HCT116 (cell line): ENCODE results near the gene SLC2A13. TPM values are rescaled to one million over a fixed set of nuclear protein-coding genes. Genes with fewer than 3 reads are reported as not detected.

Experiments used
- ATAC-seq: fragments of 200-7000 bp; cut with Tn5 transposase; 2 replicates; pipeline ENCODE4 v1.9.1; 2020; ENCODE audit warnings: mild to moderate bottlenecking, moderate library complexity
- BruUV-seq: library from RNA; stranded (reverse); fragments of 400-500 nt; replicated peaks from 2 replicates; lab custom pipeline; 2021; lab: Mats Ljungman, UMichigan
- CTCF ChIA-PET: fragments of 300-600 bp; sonication (Branson Sonifier 250); formaldehyde crosslinking; loops from one replicate; lab custom pipeline; 2021; ENCODE audit warnings: antibody characterized with exemption; lab: Charles Lee
- POLR2A ChIA-PET: fragments of 300-600, 350-600 bp; sonication (Branson Sonifier 250); formaldehyde crosslinking; loops from one replicate; lab custom pipeline; 2021; ENCODE audit warnings: antibody characterized with exemption; lab: Charles Lee
- RAD21 ChIA-PET, 2 experiments: fragments of 300-600 bp; sonication (Branson Sonifier 250); formaldehyde crosslinking; loops; one replicate each; lab custom pipeline; 2023; ENCODE audit warnings: low total read pairs in 2 of 2; ENCODE audit not compliant: uncharacterized antibody in 2 of 2, unreplicated experiment in 2 of 2, low non-redundant PET in 1 of 2; lab: Charles Lee
- DNase-seq: peaks from one replicate; pipeline ENCODE4 v3.0.0-alpha.2; 2010; ENCODE audit warnings: low read depth, low spot score
- H2AFZ ChIP-seq: fragments of 200-600 bp; shearing (Covaris generic), sonication (generic); 2 replicates; pipeline ENCODE4 v1.6.1; 2017; ENCODE audit warnings: low read depth, mixed run types, mixed read lengths, antibody characterized with exemption, low read length; ENCODE audit not compliant: poor library complexity, severe bottlenecking
- H3K27ac ChIP-seq: 2 replicates; pipeline ENCODE4 v1.5.1; 2012; ENCODE audit warnings: low read depth, low read length
- H3K27me3 ChIP-seq: fragments of 200-600 bp; sonication (generic); 2 replicates; pipeline ENCODE4 v1.6.1; 2016; ENCODE audit warnings: mixed run types, low read length, mixed read lengths; ENCODE audit not compliant: insufficient read depth
- H3K36me3 ChIP-seq, 2 experiments: fragments of 200-500 bp in 1 of 2; fragments of 200-600 bp in 1 of 2; sonication (Bioruptor generic) in 1 of 2; sonication (generic) in 1 of 2; 2 replicates each; pipeline versions ENCODE4 v1.5.1 to v1.6.1; 2014 to 2016; ENCODE audit warnings: low read length in 2 of 2, inconsistent platforms in 1 of 2, mixed read lengths in 1 of 2, mixed run types in 1 of 2; ENCODE audit not compliant: insufficient read depth in 2 of 2, control insufficient read depth in 1 of 2
- H3K4me1 ChIP-seq, 2 experiments: fragments of 200-600 bp in 1 of 2; sonication (generic) in 1 of 2; 2 replicates each; pipeline versions ENCODE4 v1.5.1 to v1.6.1; 2012 to 2017; ENCODE audit warnings: low read length in 2 of 2, inconsistent platforms in 1 of 2, mild to moderate bottlenecking in 1 of 2, mixed read lengths in 1 of 2, mixed run types in 1 of 2, moderate library complexity in 1 of 2; ENCODE audit not compliant: insufficient read depth in 2 of 2, control insufficient read depth in 1 of 2
- H3K4me2 ChIP-seq: fragments of 200-600 bp; sonication (generic); 2 replicates; pipeline ENCODE4 v1.6.1; 2017; ENCODE audit warnings: mixed run types, low read length, mixed read lengths
- H3K4me3 ChIP-seq, 2 experiments: fragments of 200-600 bp in 1 of 2; sonication (generic) in 1 of 2; replicated peaks in 1 of 2; 2 replicates each; pipeline ENCODE4 v1.5.1; 2011 to 2016; ENCODE audit warnings: low read length in 2 of 2, control low read depth in 1 of 2, low read depth in 1 of 2, mild to moderate bottlenecking in 1 of 2, mixed read lengths in 1 of 2, mixed run types in 1 of 2
- H3K79me2 ChIP-seq: fragments of 200-600 bp; sonication (generic); 2 replicates; pipeline ENCODE4 v1.6.1; 2017; ENCODE audit warnings: mild to moderate bottlenecking, mixed run types, low read length, moderate library complexity, mixed read lengths; ENCODE audit not compliant: insufficient read depth
- H3K9ac ChIP-seq: fragments of 200-600 bp; sonication (generic); 2 replicates; pipeline ENCODE4 v1.6.1; 2016; ENCODE audit warnings: low read length, mixed read lengths
- H3K9me2 ChIP-seq: fragments of 200-600 bp; sonication (generic), shearing (Covaris generic); 2 replicates; pipeline ENCODE4 v1.6.1; 2017; ENCODE audit warnings: mixed run types, mild to moderate bottlenecking, moderate library complexity; ENCODE audit not compliant: insufficient read depth
- H3K9me3 ChIP-seq, 2 experiments: fragments of 200-500 bp in 1 of 2; fragments of 200-600 bp in 1 of 2; sonication (Bioruptor generic) in 1 of 2; sonication (generic) in 1 of 2; 2 replicates each; pipeline ENCODE4 v1.6.1; 2014 to 2017; ENCODE audit warnings: low read length in 2 of 2, mixed read lengths in 2 of 2, inconsistent platforms in 1 of 2, low read depth in 1 of 2, mild to moderate bottlenecking in 1 of 2, mixed run types in 1 of 2, moderate library complexity in 1 of 2; ENCODE audit not compliant: control insufficient read depth in 1 of 2, insufficient read depth in 1 of 2
- H4K20me1 ChIP-seq: fragments of 200-600 bp; sonication (generic), shearing (Covaris generic); 2 replicates; pipeline ENCODE4 v1.6.1; 2017; ENCODE audit warnings: mixed run types, mild to moderate bottlenecking, moderate library complexity; ENCODE audit not compliant: insufficient read depth
- CEBPB ChIP-seq: IDR thresholded peaks from 2 replicates; pipeline ENCODE4 v1.6.1; 2012; ENCODE audit warnings: low read depth
- JUND ChIP-seq: IDR thresholded peaks from 2 replicates; pipeline ENCODE4 v1.6.1; 2012
- MAX ChIP-seq: IDR thresholded peaks from 2 replicates; pipeline ENCODE4 v1.6.1; 2012
- YY1 ChIP-seq: IDR thresholded peaks from 2 replicates; pipeline ENCODE4 v1.6.1; 2011; ENCODE audit warnings: low read length, low read depth, moderate library complexity, mild to moderate bottlenecking; ENCODE audit not compliant: insufficient replicate concordance; ENCODE audit errors: extremely low read depth
- intact Hi-C: fragments of 100-400 bp; cut with micrococcal nuclease; formaldehyde crosslinking; loops from 2 replicates; pipeline ENCODE4 v1.10.0; 2022
- total RNA-seq: library from RNA; stranded (reverse); gene quantifications from one replicate; pipeline ENCODE4 v1.2.1, GENCODE V29; 2021; ENCODE audit not compliant: unreplicated experiment

SLC2A13 gene
- total RNA-seq, 1 experiment from 2014 or later: 6.8 TPM

DNA sequence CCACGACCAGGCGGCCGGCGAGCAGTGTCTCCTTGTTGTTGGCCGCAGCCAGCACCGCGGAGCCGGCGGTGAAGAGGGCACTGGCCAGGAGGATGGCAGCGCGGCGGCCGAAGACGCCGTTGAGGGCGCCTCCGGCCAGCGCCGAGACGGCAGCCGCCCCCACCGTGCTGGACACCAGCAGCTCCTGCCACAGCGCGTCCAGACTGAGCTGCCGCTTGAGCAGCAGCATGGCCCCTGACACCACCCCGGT lies 691 bp downstream of the SLC2A13 start:
- peak overlapping the region; percentile 50; the same call in 1 of the 2 replicates for H3K27ac ChIP-seq
- H4K20me1 ChIP-seq: no peaks in the 10 kb centered on the region
- intact Hi-C loops: no loop called here
- H3K9me3 ChIP-seq: no peaks in the 10 kb centered on the region
- DNase-seq: no peak
- H3K4me2 ChIP-seq: peak overlapping the region; percentile 93
- peak overlapping the region; percentile 61 to 75 for H3K4me3 ChIP-seq
- no peaks in the 10 kb centered on the region for H3K36me3 ChIP-seq
- peaks cover 7 to 25% of the 10 kb centered on the region in 2 experiments; a peak in 3 of 4 replicates for H3K4me1 ChIP-seq
- RAD21 ChIA-PET: interaction anchor here in 1 of 2 experiments (1.2 kb wide), 1 partner anchor 94 kb away, joined by 4 read pairs; no protein-coding TSS in a partner anchor
- peak overlapping the region; percentile 65 for H3K9ac ChIP-seq
- CTCF ChIA-PET: interaction anchor here (2.3 kb wide), 1 partner anchor 94 kb away, joined by 8 read pairs; no protein-coding TSS in a partner anchor
- H3K9me2 ChIP-seq: no peaks in the 10 kb centered on the region
- BruUV-seq: no TSS peak
- POLR2A ChIA-PET: no interaction called here
- H3K27me3 ChIP-seq: no peaks in the 10 kb centered on the region
- no peak for TF ChIP-seq YY1
- TF ChIP-seq MAX: peak; percentile 15; the same call in 1 of the 2 replicates
- no peak for TF ChIP-seq JUND
- no peak overlapping the region for H2AFZ ChIP-seq
- peaks cover 14% of the 10 kb centered on the region; the same call in 1 of the 2 replicates for H3K79me2 ChIP-seq
- peak; percentile 65 for ATAC-seq

- H3K9me3 ChIP-seq: no peaks in the 10 kb centered on the region
- no peak for TF ChIP-seq CEBPB
- no peak overlapping the region; the same call in 1 of the 2 replicates for H3K27ac ChIP-seq
- H4K20me1 ChIP-seq: no peaks in the 10 kb centered on the region
- peak overlapping the region; percentile 93 for H3K4me2 ChIP-seq
- no peak overlapping the region for H2AFZ ChIP-seq
- peaks cover 14% of the 10 kb centered on the region; the same call in 1 of the 2 replicates for H3K79me2 ChIP-seq
- no peak for ATAC-seq
- intact Hi-C loops: no loop called here
- H3K9me2 ChIP-seq: no peaks in the 10 kb centered on the region
- no peaks in the 10 kb centered on the region for H3K36me3 ChIP-seq
- peaks cover 7 to 25% of the 10 kb centered on the region in 2 experiments; a peak in 3 of 4 replicates for H3K4me1 ChIP-seq
- ChIA-PET POLR2A (no interaction called here), CTCF (interaction anchor here (2.3 kb wide), 1 partner anchor 94 kb away, joined by 8 read pairs; no protein-coding TSS in a partner anchor), RAD21 (interaction anchor here in 1 of 2 experiments (1.2 kb wide), 1 partner anchor 93 kb away, joined by 4 read pairs; no protein-coding TSS in a partner anchor)
- H3K4me3 ChIP-seq: peak overlapping the region; percentile 61 to 75
- DNase-seq: no peak
- no TSS peak for BruUV-seq
- H3K27me3 ChIP-seq: no peaks in the 10 kb centered on the region
- H3K9ac ChIP-seq: peak overlapping the region; percentile 65
Observed at GRCh38 chr12:40104461-40105264, 1.2 kb downstream of the SLC2A13 start.
